ENCODE measurements around the gene OR51B6. TPM values are rescaled to one million over a fixed set of nuclear protein-coding genes. Genes with fewer than 3 reads are reported as not detected.
"Not testable (repeated sequence)": the region's sequence is repeated elsewhere in the genome, so short reads cannot be mapped to it uniquely, and the experiment has no call there.

Gene OR51B6
- total and polyA plus RNA-seq, 2 of the 13 experiments (the other 11 are each of a cell fraction or from before 2014, with no cell fraction given) = not detected

- H3K4me1 ChIP-seq (ENCODE audit: insufficient read depth, low read length); CTCF ChIA-PET (ENCODE audit: low intra/inter-chr PET ratio, low total read pairs); H3K4me3 ChIP-seq (replicated peaks in 1 of 3; ENCODE audit: insufficient read depth in 1 of 3, low read depth in 2 of 3, low read length in 3 of 3); H3K27me3 ChIP-seq (ENCODE audit: control insufficient read depth in 1 of 2, insufficient read depth in 2 of 2, low read length in 2 of 2); H3K4me2 ChIP-seq (ENCODE audit: low read depth, low read length); in situ Hi-C loops (cut with HindIII; ENCODE audit: extremely low pct_ligation_motif_present, low pct_unique_long_range_greater_than_20kb); H2AFZ ChIP-seq (ENCODE audit: low read length); ATAC-seq; H3K79me2 ChIP-seq (ENCODE audit: insufficient read depth, low read length); H4K20me1 ChIP-seq (ENCODE audit: insufficient read depth, low read length); POLR2A ChIA-PET; H3K9ac ChIP-seq (ENCODE audit: insufficient read depth, low read depth, low read length); FAIRE-seq; DNase-seq (ENCODE audit: low spot score); intact Hi-C loops (cut with micrococcal nuclease; ENCODE audit: unreplicated experiment); H3K27ac ChIP-seq (ENCODE audit: extremely low read length, insufficient read depth, low read length); BruUV-seq (replicated peaks); H3K9me3 ChIP-seq (ENCODE audit: low read length); H3K36me3 ChIP-seq (replicated peaks in 1 of 2; ENCODE audit: control insufficient read depth in 1 of 2, insufficient read depth in 2 of 2, low read length in 2 of 2): not testable (repeated sequence)
- WGBS (ENCODE audit: low lambda C conversion rate) = 47% methylated on average over 6 of the region's 6 CpGs
Observed at GRCh38 chr11:5366365-5366764, 15.1 kb downstream of the OR51B6 start.

DNA sequence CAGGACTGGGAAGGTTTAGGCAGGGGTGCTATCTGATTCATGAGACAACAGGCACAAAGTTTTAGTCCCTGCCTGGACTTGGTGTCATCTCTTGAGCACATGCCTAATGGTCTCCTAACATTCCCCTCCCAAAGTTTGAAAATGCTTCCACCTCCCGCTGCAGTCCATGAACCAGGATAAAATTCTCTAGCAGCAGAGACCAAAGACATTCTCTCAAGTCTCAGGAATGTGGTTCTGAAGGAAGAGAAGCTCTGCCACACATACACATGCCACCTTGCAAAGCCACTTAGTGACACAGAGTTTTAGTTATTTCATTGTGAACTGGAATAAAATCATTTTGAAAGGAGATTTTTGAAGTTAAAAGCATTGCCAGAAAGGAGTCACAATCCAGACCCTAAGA is 15.5 kb downstream of the OR51B6 start:
- WGBS (ENCODE audit: low lambda C conversion rate) = no CpG with 5 or more reads among the region's 1 CpG
- no peaks in the 10 kb centered on the region for H3K36me3 ChIP-seq (replicated peaks in 1 of 2; ENCODE audit: control insufficient read depth in 1 of 2, insufficient read depth in 2 of 2, low read length in 2 of 2)
- no peak overlapping the region for H3K9ac ChIP-seq (ENCODE audit: insufficient read depth, low read depth, low read length)
- POLR2A ChIA-PET = no interaction called here
- no peak overlapping the region for H2AFZ ChIP-seq (ENCODE audit: low read length)
- H3K4me1 ChIP-seq (ENCODE audit: insufficient read depth, low read length) = no peaks in the 10 kb centered on the region
- H4K20me1 ChIP-seq (ENCODE audit: insufficient read depth, low read length) = no peaks in the 10 kb centered on the region
- no peak overlapping the region for H3K27ac ChIP-seq (ENCODE audit: extremely low read length, insufficient read depth, low read length)
- no TSS peak for BruUV-seq (replicated peaks)
- DNase-seq (ENCODE audit: low spot score) (no peak), FAIRE-seq (no peak), ATAC-seq (no peak)
- H3K4me2 ChIP-seq (ENCODE audit: low read depth, low read length) = no peak overlapping the region
- no peaks in the 10 kb centered on the region for H3K9me3 ChIP-seq (ENCODE audit: low read length)
- CTCF ChIA-PET (ENCODE audit: low intra/inter-chr PET ratio, low total read pairs) = no interaction called here
- no peaks in the 10 kb centered on the region for H3K27me3 ChIP-seq (ENCODE audit: control insufficient read depth in 1 of 2, insufficient read depth in 2 of 2, low read length in 2 of 2)
- in situ Hi-C loops (cut with HindIII; ENCODE audit: extremely low pct_ligation_motif_present, low pct_unique_long_range_greater_than_20kb) = no loop called here
- H3K79me2 ChIP-seq (ENCODE audit: insufficient read depth, low read length) = no peaks in the 10 kb centered on the region
- intact Hi-C loops (cut with micrococcal nuclease; ENCODE audit: unreplicated experiment) = no loop called here
- H3K4me3 ChIP-seq (replicated peaks in 1 of 3; ENCODE audit: insufficient read depth in 1 of 3, low read depth in 2 of 3, low read length in 3 of 3) = no peak overlapping the region
- TF ChIP-seq, protein P1, sequence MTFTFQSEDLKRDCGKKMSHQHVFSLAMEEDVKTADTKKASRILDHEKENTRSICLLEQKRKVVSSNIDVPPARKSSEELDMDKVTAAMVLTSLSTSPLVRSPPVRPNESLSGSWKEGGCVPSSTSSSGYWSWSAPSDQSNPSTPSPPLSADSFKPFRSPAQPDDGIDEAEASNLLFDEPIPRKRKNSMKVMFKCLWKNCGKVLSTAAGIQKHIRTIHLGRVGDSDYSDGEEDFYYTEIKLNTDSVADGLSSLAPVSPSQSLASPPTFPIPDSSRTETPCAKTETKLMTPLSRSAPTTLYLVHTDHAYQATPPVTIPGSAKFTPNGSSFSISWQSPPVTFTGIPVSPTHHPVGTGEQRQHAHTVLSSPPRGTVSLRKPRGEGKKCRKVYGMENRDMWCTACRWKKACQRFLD (CRISPR knock-in tag; IDR thresholded peaks at IDR 0.05; ENCODE audit: borderline replicate concordance) = no peak
- no peak for TF ChIP-seq PAX8 (CRISPR knock-in tag; IDR thresholded peaks at IDR 0.05; ENCODE audit: borderline replicate concordance)
- no peak for TF ChIP-seq ZNF598 (CRISPR knock-in tag; IDR thresholded peaks at IDR 0.05; ENCODE audit: borderline replicate concordance)
- TF ChIP-seq ZNF619 (CRISPR knock-in tag; IDR thresholded peaks at IDR 0.05) = no peak
- no peak for TF ChIP-seq ZNF75D (CRISPR knock-in tag; IDR thresholded peaks at IDR 0.05; ENCODE audit: borderline replicate concordance)
- TF ChIP-seq ZNF766 (CRISPR knock-in tag; IDR thresholded peaks at IDR 0.05; ENCODE audit: borderline replicate concordance) = no peak
- no peak for TF ChIP-seq SOX6 (IDR thresholded peaks at IDR 0.05)
- TF ChIP-seq SOX6 (CRISPR knock-in tag; IDR thresholded peaks at IDR 0.05) = no peak
- TF ChIP-seq GABPA (IDR thresholded peaks at IDR 0.05; ENCODE audit: low read depth, low read length) = no peak
- TF ChIP-seq GABPA (CRISPR knock-in tag; IDR thresholded peaks at IDR 0.05; ENCODE audit: low read depth) = no peak
- no peak for TF ChIP-seq STAT5B (CRISPR knock-in tag; IDR thresholded peaks at IDR 0.05)
- TF ChIP-seq, protein P2, sequence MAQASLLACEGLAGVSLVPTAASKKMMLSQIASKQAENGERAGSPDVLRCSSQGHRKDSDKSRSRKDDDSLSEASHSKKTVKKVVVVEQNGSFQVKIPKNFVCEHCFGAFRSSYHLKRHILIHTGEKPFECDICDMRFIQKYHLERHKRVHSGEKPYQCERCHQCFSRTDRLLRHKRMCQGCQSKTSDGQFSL (CRISPR knock-in tag; IDR thresholded peaks at IDR 0.05) = no peak
- no peak for TF ChIP-seq ZNF143 (CRISPR knock-in tag; IDR thresholded peaks at IDR 0.05)
- TF ChIP-seq SMAD9 (CRISPR knock-in tag; IDR thresholded peaks at IDR 0.05) = no peak
- TF ChIP-seq, protein P3, sequence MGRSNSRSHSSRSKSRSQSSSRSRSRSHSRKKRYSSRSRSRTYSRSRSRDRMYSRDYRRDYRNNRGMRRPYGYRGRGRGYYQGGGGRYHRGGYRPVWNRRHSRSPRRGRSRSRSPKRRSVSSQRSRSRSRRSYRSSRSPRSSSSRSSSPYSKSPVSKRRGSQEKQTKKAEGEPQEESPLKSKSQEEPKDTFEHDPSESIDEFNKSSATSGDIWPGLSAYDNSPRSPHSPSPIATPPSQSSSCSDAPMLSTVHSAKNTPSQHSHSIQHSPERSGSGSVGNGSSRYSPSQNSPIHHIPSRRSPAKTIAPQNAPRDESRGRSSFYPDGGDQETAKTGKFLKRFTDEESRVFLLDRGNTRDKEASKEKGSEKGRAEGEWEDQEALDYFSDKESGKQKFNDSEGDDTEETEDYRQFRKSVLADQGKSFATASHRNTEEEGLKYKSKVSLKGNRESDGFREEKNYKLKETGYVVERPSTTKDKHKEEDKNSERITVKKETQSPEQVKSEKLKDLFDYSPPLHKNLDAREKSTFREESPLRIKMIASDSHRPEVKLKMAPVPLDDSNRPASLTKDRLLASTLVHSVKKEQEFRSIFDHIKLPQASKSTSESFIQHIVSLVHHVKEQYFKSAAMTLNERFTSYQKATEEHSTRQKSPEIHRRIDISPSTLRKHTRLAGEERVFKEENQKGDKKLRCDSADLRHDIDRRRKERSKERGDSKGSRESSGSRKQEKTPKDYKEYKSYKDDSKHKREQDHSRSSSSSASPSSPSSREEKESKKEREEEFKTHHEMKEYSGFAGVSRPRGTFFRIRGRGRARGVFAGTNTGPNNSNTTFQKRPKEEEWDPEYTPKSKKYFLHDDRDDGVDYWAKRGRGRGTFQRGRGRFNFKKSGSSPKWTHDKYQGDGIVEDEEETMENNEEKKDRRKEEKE (IDR thresholded peaks at IDR 0.05) = no peak
- TF ChIP-seq REPIN1 (CRISPR knock-in tag; IDR thresholded peaks at IDR 0.05; ENCODE audit: borderline replicate concordance, low read depth) = no peak
- no peak for TF ChIP-seq ZMYM3 (CRISPR knock-in tag; IDR thresholded peaks at IDR 0.05)
